Stromal cell of bone marrow (primary cell): Measurements from ENCODE around the gene PRELID3B.

Source experiments
- DNase-seq: peaks from one replicate; pipeline ENCODE4 v3.0.0-alpha.2; 2012; ENCODE audit warnings: low read depth

Gene PRELID3B

GRCh38 chr20:59042151-59042795 lies at the start of gene PRELID3B:
Gene PRELID3B, minus strand, starts transcription at chr20:59042786. Its CDS starts 56 bp downstream, at chr20:59042730.
- DNase-seq: no peak

- DNase-seq: peak; percentile 33
Measured at GRCh38 chr20:59087829-59088433, 45.3 kb upstream of the PRELID3B start.

- DNase-seq: no peak
Measured at GRCh38 chr20:59086923-59087322, 44.3 kb upstream of the PRELID3B start.

GRCh38 chr20:59084041-59084850 lies 41.7 kb upstream of the PRELID3B start:
- no peak for DNase-seq

- DNase-seq: no peak
Measured at GRCh38 chr20:59082981-59083380, 40.4 kb upstream of the PRELID3B start.

GRCh38 chr20:59082077-59082740 lies 39.6 kb upstream of the PRELID3B start:
- DNase-seq: no peak

GRCh38 chr20:59081036-59081435 lies 38.5 kb upstream of the PRELID3B start:
- DNase-seq: no peak

- DNase-seq: no peak
Measured at GRCh38 chr20:59078231-59078630, 35.6 kb upstream of the PRELID3B start.

GRCh38 chr20:59077705-59078104 lies 35.1 kb upstream of the PRELID3B start:
- no peak for DNase-seq

- DNase-seq: no peak
Measured at GRCh38 chr20:59075934-59076508, 33.4 kb upstream of the PRELID3B start.

- no peak for DNase-seq
Measured at GRCh38 chr20:59074456-59074855, 31.9 kb upstream of the PRELID3B start.

GRCh38 chr20:59073582-59073981 lies 31.0 kb upstream of the PRELID3B start:
- no peak for DNase-seq

GRCh38 chr20:59071216-59071615 lies 28.6 kb upstream of the PRELID3B start:
- DNase-seq: no peak

GRCh38 chr20:59069026-59069425 lies 26.4 kb upstream of the PRELID3B start:
- DNase-seq: no peak

- no peak for DNase-seq
Measured at GRCh38 chr20:59068534-59068933, 25.9 kb upstream of the PRELID3B start.

- DNase-seq: no peak
Measured at GRCh38 chr20:59064214-59064722, 21.7 kb upstream of the PRELID3B start.

- DNase-seq: peak; percentile 31
Measured at GRCh38 chr20:59063358-59064213, 21.0 kb upstream of the PRELID3B start.

- DNase-seq: no peak
Measured at GRCh38 chr20:59062081-59062480, 19.5 kb upstream of the PRELID3B start.

- no peak for DNase-seq
Measured at GRCh38 chr20:59055302-59055701, 12.7 kb upstream of the PRELID3B start.

- no peak for DNase-seq
Measured at GRCh38 chr20:59051666-59052185, 9.1 kb upstream of the PRELID3B start.

GRCh38 chr20:59050437-59050836 lies 7.9 kb upstream of the PRELID3B start:
- DNase-seq: no peak
